ENCODE results near the gene PCSK6.

GRCh38 chr15:101314336-101315125 is 175.0 kb downstream of the PCSK6 start:
- TF ChIP-seq GATA2 (IDR thresholded peaks at IDR 0.05; ENCODE audit: low read depth, low read length) (no peak), GATA3 (IDR thresholded peaks at IDR 0.05; ENCODE audit: low read depth, low read length) (no peak)
